Type B pancreatic cell (in vitro differentiated cells): ENCODE measurements around the gene PDE6D. TPM values are rescaled to one million over a fixed set of nuclear protein-coding genes. Genes with fewer than 3 reads are reported as not detected.

Source experiments
- DNase-seq: peaks from one replicate; pipeline ENCODE4 v3.0.0; 2021; ENCODE audit warnings: mixed read lengths; ENCODE audit not compliant: unreplicated experiment; ENCODE audit errors: extremely low spot score
- H3K27ac Mint-ChIP-seq: 2 replicates; pipeline ENCODE4 v1.8.0; 2021; ENCODE audit warnings: mild to moderate bottlenecking, mixed read lengths
- H3K27me3 Mint-ChIP-seq: 2 replicates; pipeline ENCODE4 v1.8.0; 2021; ENCODE audit warnings: mixed read lengths
- H3K36me3 Mint-ChIP-seq: 2 replicates; pipeline ENCODE4 v1.8.0; 2021; ENCODE audit warnings: mixed read lengths
- H3K4me1 Mint-ChIP-seq: one replicate; pipeline ENCODE4 v1.8.0; 2021; ENCODE audit warnings: mixed read lengths; ENCODE audit not compliant: unreplicated experiment
- H3K4me3 Mint-ChIP-seq: 2 replicates; pipeline ENCODE4 v1.8.0; 2021; ENCODE audit warnings: mild to moderate bottlenecking, mixed read lengths
- H3K9me3 Mint-ChIP-seq: 2 replicates; pipeline ENCODE4 v1.8.0; 2021; ENCODE audit warnings: mixed read lengths
- CTCF ChIP-seq: fragments of 200-600 bp; sonication (generic); conservative IDR thresholded peaks from 2 replicates; pipeline ENCODE4 v1.5.0; 2021; ENCODE audit warnings: antibody characterized with exemption, mild to moderate bottlenecking
- total RNA-seq: library from RNA; stranded (reverse); gene quantifications from 2 replicates; pipeline ENCODE4 v1.2.1, GENCODE V29; 2021; ENCODE audit warnings: low replicate concordance

PDE6D gene
- total RNA-seq, 1 donor from 2014 or later, result 24.3 TPM

GRCh38 chr2:231785413-231785812, 4.3 kb upstream of the PDE6D start:
- peaks cover 41% of the 10 kb centered on the region for H3K4me1 Mint-ChIP-seq
- no peaks in the 10 kb centered on the region for H3K9me3 Mint-ChIP-seq
- H3K27me3 Mint-ChIP-seq, result no peaks in the 10 kb centered on the region
- peak overlapping the region; percentile 96 for H3K4me3 Mint-ChIP-seq
- no peak for DNase-seq
- no peaks in the 10 kb centered on the region for H3K36me3 Mint-ChIP-seq
- peak overlapping the region; percentile 91 for H3K27ac Mint-ChIP-seq
- no peak for TF ChIP-seq CTCF

GRCh38 chr2:231781798-231782726, 980 bp upstream of the PDE6D start:
- no peak for TF ChIP-seq CTCF
- H3K4me3 Mint-ChIP-seq, result peak overlapping the region; percentile 98
- H3K4me1 Mint-ChIP-seq, result peaks cover 39% of the 10 kb centered on the region
- H3K27ac Mint-ChIP-seq, result peak overlapping the region; percentile 94
- H3K9me3 Mint-ChIP-seq, result no peaks in the 10 kb centered on the region
- DNase-seq, result no peak
- no peaks in the 10 kb centered on the region for H3K36me3 Mint-ChIP-seq
- H3K27me3 Mint-ChIP-seq, result peaks cover 6% of the 10 kb centered on the region

- Mint-ChIP-seq H3K27ac (peak overlapping the region; percentile 61), H3K4me3 (peak overlapping the region; percentile 98), H3K36me3 (no peaks in the 10 kb centered on the region), H3K27me3 (peaks cover 6% of the 10 kb centered on the region), H3K9me3 (no peaks in the 10 kb centered on the region), H3K4me1 (peaks cover 29% of the 10 kb centered on the region)
- no peak for TF ChIP-seq CTCF
- DNase-seq, result no peak
Measured at GRCh38 chr2:231780123-231780908, 766 bp downstream of the PDE6D start.

GRCh38 chr2:231769170-231770136, 11.6 kb downstream of the PDE6D start:
- Mint-ChIP-seq H3K27ac (no peak overlapping the region), H3K27me3 (no peaks in the 10 kb centered on the region), H3K4me3 (no peak overlapping the region), H3K9me3 (no peaks in the 10 kb centered on the region), H3K4me1 (peaks cover 16% of the 10 kb centered on the region), H3K36me3 (no peaks in the 10 kb centered on the region)
- TF ChIP-seq CTCF, result no peak
- DNase-seq, result no peak

- Mint-ChIP-seq H3K36me3 (no peaks in the 10 kb centered on the region), H3K27me3 (no peaks in the 10 kb centered on the region), H3K4me1 (peaks cover 16% of the 10 kb centered on the region), H3K9me3 (no peaks in the 10 kb centered on the region), H3K4me3 (no peak overlapping the region), H3K27ac (peak overlapping the region; percentile 1)
- DNase-seq, result no peak
- no peak for TF ChIP-seq CTCF
Measured at GRCh38 chr2:231765496-231765929, 15.6 kb downstream of the PDE6D start.
